ENCODE measurements around the gene SOX14. TPM values are rescaled to one million over a fixed set of nuclear protein-coding genes. Genes with fewer than 3 reads are reported as not detected.

SOX14 gene
- total RNA-seq, 1 experiment from 2014 or later = not detected

- H3K4me1 Mint-ChIP-seq (ENCODE audit: low read depth, unreplicated experiment) = no peaks in the 10 kb centered on the region
- H3K27me3 ChIP-seq (replicated peaks; ENCODE audit: control insufficient read depth, insufficient read depth, low read length) = no peaks in the 10 kb centered on the region
- H3K27ac Mint-ChIP-seq (ENCODE audit: unreplicated experiment) = no peak overlapping the region
- no peaks in the 10 kb centered on the region for H3K9me3 ChIP-seq
- no peaks in the 10 kb centered on the region for H3K36me3 ChIP-seq (ENCODE audit: control insufficient read depth, insufficient read depth, low read length)
- POLR2A ChIA-PET = no interaction called here
- TF ChIP-seq CTCF (IDR thresholded peaks at IDR 0.05; ENCODE audit: insufficient read depth in 1 of 2, low read depth in 1 of 2, low read length in 1 of 2, severe bottlenecking in 1 of 2, unreplicated experiment in 1 of 2) = no peak
- DNase-seq = no peak
- H3K36me3 Mint-ChIP-seq (ENCODE audit: insufficient read depth, unreplicated experiment) = no peaks in the 10 kb centered on the region
- H3K4me1 ChIP-seq = no peaks in the 10 kb centered on the region
- H3K27me3 Mint-ChIP-seq (ENCODE audit: insufficient read depth, unreplicated experiment) = peaks cover 12% of the 10 kb centered on the region
- CTCF ChIA-PET = no interaction called here
- no peak overlapping the region for H3K4me3 Mint-ChIP-seq (ENCODE audit: unreplicated experiment)
- intact Hi-C loops (cut with micrococcal nuclease; ENCODE audit: unreplicated experiment) = no loop called here
- no peaks in the 10 kb centered on the region for H3K9me3 Mint-ChIP-seq (ENCODE audit: unreplicated experiment)
- BruUV-seq (replicated peaks) = no TSS peak
- H3K4me3 ChIP-seq (ENCODE audit: low read depth, low read length) = no peak overlapping the region
Observed at GRCh38 chr3:137770835-137771399, 6.8 kb downstream of the SOX14 start.

GRCh38 chr3:137771401-137772213 lies 7.5 kb downstream of the SOX14 start:
- Histone ChIP-seq H3K36me3 (ENCODE audit: control insufficient read depth, insufficient read depth, low read length) (no peaks in the 10 kb centered on the region), H3K9me3 (no peaks in the 10 kb centered on the region), H3K4me3 (ENCODE audit: low read depth, low read length) (no peak overlapping the region), H3K4me1 (no peaks in the 10 kb centered on the region), H3K27me3 (replicated peaks; ENCODE audit: control insufficient read depth, insufficient read depth, low read length) (no peaks in the 10 kb centered on the region)
- TF ChIP-seq CTCF (IDR thresholded peaks at IDR 0.05; ENCODE audit: insufficient read depth in 1 of 2, low read depth in 1 of 2, low read length in 1 of 2, severe bottlenecking in 1 of 2, unreplicated experiment in 1 of 2) = no peak
- ChIA-PET CTCF (no interaction called here), POLR2A (no interaction called here)
- BruUV-seq (replicated peaks) = no TSS peak
- Mint-ChIP-seq H3K4me1 (ENCODE audit: low read depth, unreplicated experiment) (no peaks in the 10 kb centered on the region), H3K27ac (ENCODE audit: unreplicated experiment) (no peak overlapping the region), H3K27me3 (ENCODE audit: insufficient read depth, unreplicated experiment) (peaks cover 10% of the 10 kb centered on the region), H3K4me3 (ENCODE audit: unreplicated experiment) (no peak overlapping the region), H3K9me3 (ENCODE audit: unreplicated experiment) (no peaks in the 10 kb centered on the region), H3K36me3 (ENCODE audit: insufficient read depth, unreplicated experiment) (no peaks in the 10 kb centered on the region)
- intact Hi-C loops (cut with micrococcal nuclease; ENCODE audit: unreplicated experiment) = no loop called here
- no peak for DNase-seq

- no peak for TF ChIP-seq CTCF (IDR thresholded peaks at IDR 0.05; ENCODE audit: insufficient read depth in 1 of 2, low read depth in 1 of 2, low read length in 1 of 2, severe bottlenecking in 1 of 2, unreplicated experiment in 1 of 2)
- Mint-ChIP-seq H3K27ac (ENCODE audit: unreplicated experiment) (no peak overlapping the region), H3K4me1 (ENCODE audit: low read depth, unreplicated experiment) (no peaks in the 10 kb centered on the region), H3K27me3 (ENCODE audit: insufficient read depth, unreplicated experiment) (peaks cover 9% of the 10 kb centered on the region), H3K9me3 (ENCODE audit: unreplicated experiment) (no peaks in the 10 kb centered on the region), H3K36me3 (ENCODE audit: insufficient read depth, unreplicated experiment) (no peaks in the 10 kb centered on the region), H3K4me3 (ENCODE audit: unreplicated experiment) (no peak overlapping the region)
- BruUV-seq (replicated peaks) = no TSS peak
- no peak for DNase-seq
- H3K4me1 ChIP-seq = no peaks in the 10 kb centered on the region
- intact Hi-C loops (cut with micrococcal nuclease; ENCODE audit: unreplicated experiment) = no loop called here
- no peaks in the 10 kb centered on the region for H3K9me3 ChIP-seq
- H3K36me3 ChIP-seq (ENCODE audit: control insufficient read depth, insufficient read depth, low read length) = no peaks in the 10 kb centered on the region
- POLR2A ChIA-PET = no interaction called here
- CTCF ChIA-PET = no interaction called here
- H3K4me3 ChIP-seq (ENCODE audit: low read depth, low read length) = no peak overlapping the region
- H3K27me3 ChIP-seq (replicated peaks; ENCODE audit: control insufficient read depth, insufficient read depth, low read length) = no peaks in the 10 kb centered on the region
Observed at GRCh38 chr3:137772214-137772955, 8.3 kb downstream of the SOX14 start.

Measured in Caco-2 (cell line).